HepG2 (cell line): Measurements from ENCODE around the gene MMD2.

Experiments
- JDP2 ChIP-seq: sonication (generic); formaldehyde crosslinking; IDR thresholded peaks from 2 replicates; pipeline ENCODE4 v1.8.1; 2022; ENCODE audit warnings: missing genetic modification reagents, borderline replicate concordance
- NR2C2 ChIP-seq: sonication (generic); formaldehyde crosslinking; IDR thresholded peaks from 2 replicates; pipeline ENCODE4 v1.4.0; 2020; ENCODE audit warnings: missing genetic modification reagents, mild to moderate bottlenecking, moderate library complexity, borderline replicate concordance
- RAD21 ChIP-seq: fragments of 450-650 bp; formaldehyde crosslinking; IDR thresholded peaks from 2 replicates; pipeline ENCODE4 v1.5.0; 2020; ENCODE audit warnings: mild to moderate bottlenecking
- TAF1 ChIP-seq: sonication (generic); formaldehyde crosslinking; IDR thresholded peaks from 2 replicates; pipeline ENCODE4 v1.4.0; 2020; ENCODE audit warnings: missing genetic modification reagents
- ZNF264 ChIP-seq: sonication (generic); formaldehyde crosslinking; IDR thresholded peaks from 2 replicates; pipeline ENCODE4 v1.4.0; 2020; ENCODE audit warnings: missing genetic modification reagents
- TF ChIP-seq, protein P1 (sequence below): sonication (generic); formaldehyde crosslinking; IDR thresholded peaks from 2 replicates; pipeline ENCODE4 v1.4.0; 2020; ENCODE audit warnings: mild to moderate bottlenecking, missing genetic modification reagents
- TF ChIP-seq, protein P2 (sequence below): sonication (generic); formaldehyde crosslinking; IDR thresholded peaks from 2 replicates; pipeline ENCODE4 v1.5.0; 2020; ENCODE audit warnings: mild to moderate bottlenecking, missing genetic modification reagents, moderate library complexity
- TF ChIP-seq, protein P3 (sequence below): sonication (generic); formaldehyde crosslinking; IDR thresholded peaks from 2 replicates; pipeline ENCODE4 v1.5.0; 2020; ENCODE audit warnings: missing genetic modification reagents

DNA sequence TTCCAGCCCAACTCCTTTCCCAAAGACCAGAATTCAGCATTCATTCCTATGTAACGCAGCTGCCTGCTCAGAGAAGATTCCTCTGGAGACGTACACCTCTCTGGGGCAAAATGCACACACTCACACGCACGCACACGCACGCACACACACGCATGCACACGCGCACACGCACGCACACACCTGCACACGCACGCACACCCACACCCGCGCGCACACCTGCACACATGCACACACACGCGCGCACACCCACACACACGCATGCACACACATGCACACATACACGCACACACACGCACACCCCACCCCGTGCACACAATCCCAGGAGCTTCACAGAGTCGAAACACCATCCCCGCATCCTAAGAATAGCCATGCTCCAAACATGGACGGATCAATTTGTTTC lies 13.0 kb downstream of the MMD2 start:
- TF ChIP-seq, protein P1, sequence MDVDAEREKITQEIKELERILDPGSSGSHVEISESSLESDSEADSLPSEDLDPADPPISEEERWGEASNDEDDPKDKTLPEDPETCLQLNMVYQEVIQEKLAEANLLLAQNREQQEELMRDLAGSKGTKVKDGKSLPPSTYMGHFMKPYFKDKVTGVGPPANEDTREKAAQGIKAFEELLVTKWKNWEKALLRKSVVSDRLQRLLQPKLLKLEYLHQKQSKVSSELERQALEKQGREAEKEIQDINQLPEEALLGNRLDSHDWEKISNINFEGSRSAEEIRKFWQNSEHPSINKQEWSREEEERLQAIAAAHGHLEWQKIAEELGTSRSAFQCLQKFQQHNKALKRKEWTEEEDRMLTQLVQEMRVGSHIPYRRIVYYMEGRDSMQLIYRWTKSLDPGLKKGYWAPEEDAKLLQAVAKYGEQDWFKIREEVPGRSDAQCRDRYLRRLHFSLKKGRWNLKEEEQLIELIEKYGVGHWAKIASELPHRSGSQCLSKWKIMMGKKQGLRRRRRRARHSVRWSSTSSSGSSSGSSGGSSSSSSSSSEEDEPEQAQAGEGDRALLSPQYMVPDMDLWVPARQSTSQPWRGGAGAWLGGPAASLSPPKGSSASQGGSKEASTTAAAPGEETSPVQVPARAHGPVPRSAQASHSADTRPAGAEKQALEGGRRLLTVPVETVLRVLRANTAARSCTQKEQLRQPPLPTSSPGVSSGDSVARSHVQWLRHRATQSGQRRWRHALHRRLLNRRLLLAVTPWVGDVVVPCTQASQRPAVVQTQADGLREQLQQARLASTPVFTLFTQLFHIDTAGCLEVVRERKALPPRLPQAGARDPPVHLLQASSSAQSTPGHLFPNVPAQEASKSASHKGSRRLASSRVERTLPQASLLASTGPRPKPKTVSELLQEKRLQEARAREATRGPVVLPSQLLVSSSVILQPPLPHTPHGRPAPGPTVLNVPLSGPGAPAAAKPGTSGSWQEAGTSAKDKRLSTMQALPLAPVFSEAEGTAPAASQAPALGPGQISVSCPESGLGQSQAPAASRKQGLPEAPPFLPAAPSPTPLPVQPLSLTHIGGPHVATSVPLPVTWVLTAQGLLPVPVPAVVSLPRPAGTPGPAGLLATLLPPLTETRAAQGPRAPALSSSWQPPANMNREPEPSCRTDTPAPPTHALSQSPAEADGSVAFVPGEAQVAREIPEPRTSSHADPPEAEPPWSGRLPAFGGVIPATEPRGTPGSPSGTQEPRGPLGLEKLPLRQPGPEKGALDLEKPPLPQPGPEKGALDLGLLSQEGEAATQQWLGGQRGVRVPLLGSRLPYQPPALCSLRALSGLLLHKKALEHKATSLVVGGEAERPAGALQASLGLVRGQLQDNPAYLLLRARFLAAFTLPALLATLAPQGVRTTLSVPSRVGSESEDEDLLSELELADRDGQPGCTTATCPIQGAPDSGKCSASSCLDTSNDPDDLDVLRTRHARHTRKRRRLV (CRISPR knock-in tag) = no peak
- TF ChIP-seq, protein P2, sequence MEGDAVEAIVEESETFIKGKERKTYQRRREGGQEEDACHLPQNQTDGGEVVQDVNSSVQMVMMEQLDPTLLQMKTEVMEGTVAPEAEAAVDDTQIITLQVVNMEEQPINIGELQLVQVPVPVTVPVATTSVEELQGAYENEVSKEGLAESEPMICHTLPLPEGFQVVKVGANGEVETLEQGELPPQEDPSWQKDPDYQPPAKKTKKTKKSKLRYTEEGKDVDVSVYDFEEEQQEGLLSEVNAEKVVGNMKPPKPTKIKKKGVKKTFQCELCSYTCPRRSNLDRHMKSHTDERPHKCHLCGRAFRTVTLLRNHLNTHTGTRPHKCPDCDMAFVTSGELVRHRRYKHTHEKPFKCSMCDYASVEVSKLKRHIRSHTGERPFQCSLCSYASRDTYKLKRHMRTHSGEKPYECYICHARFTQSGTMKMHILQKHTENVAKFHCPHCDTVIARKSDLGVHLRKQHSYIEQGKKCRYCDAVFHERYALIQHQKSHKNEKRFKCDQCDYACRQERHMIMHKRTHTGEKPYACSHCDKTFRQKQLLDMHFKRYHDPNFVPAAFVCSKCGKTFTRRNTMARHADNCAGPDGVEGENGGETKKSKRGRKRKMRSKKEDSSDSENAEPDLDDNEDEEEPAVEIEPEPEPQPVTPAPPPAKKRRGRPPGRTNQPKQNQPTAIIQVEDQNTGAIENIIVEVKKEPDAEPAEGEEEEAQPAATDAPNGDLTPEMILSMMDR (CRISPR knock-in tag) = no peak
- no peak for TF ChIP-seq TAF1 (CRISPR knock-in tag)
- TF ChIP-seq NR2C2 (CRISPR knock-in tag) = no peak
- no peak for TF ChIP-seq RAD21
- TF ChIP-seq JDP2 = no peak
- TF ChIP-seq, protein P3, sequence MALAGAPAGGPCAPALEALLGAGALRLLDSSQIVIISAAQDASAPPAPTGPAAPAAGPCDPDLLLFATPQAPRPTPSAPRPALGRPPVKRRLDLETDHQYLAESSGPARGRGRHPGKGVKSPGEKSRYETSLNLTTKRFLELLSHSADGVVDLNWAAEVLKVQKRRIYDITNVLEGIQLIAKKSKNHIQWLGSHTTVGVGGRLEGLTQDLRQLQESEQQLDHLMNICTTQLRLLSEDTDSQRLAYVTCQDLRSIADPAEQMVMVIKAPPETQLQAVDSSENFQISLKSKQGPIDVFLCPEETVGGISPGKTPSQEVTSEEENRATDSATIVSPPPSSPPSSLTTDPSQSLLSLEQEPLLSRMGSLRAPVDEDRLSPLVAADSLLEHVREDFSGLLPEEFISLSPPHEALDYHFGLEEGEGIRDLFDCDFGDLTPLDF (CRISPR knock-in tag) = no peak
- no peak for TF ChIP-seq ZNF264 (CRISPR knock-in tag)
